Measurements from ENCODE around the gene UBAP1. TPM values are rescaled to one million over a fixed set of nuclear protein-coding genes. Genes with fewer than 3 reads are reported as not detected.
"Not testable (repeated sequence)": the region's sequence is repeated elsewhere in the genome, so short reads cannot be mapped to it uniquely, and the experiment has no call there.

UBAP1 gene
- total and polyA plus RNA-seq, 9 of the 15 experiments (the other 6 are each of a cell fraction or from before 2014, with no cell fraction given), result 1.3 to 33.4 (median 16.5) TPM

GRCh38 chr9:34247782-34248181, 68.9 kb downstream of the UBAP1 start:
- FAIRE-seq; CTCF ChIA-PET (ENCODE audit: low intra/inter-chr PET ratio); H4K20me1 ChIP-seq (replicated peaks; ENCODE audit: control insufficient read depth, insufficient read depth, low read length); H3K79me2 ChIP-seq (ENCODE audit: control insufficient read depth, insufficient read depth, low read length); ATAC-seq; H3K4me2 ChIP-seq (ENCODE audit: insufficient read depth, low read length); H3K27me3 ChIP-seq (ENCODE audit: control insufficient read depth in 2 of 2, insufficient read depth in 2 of 2, low read length in 2 of 2); H3K9ac ChIP-seq (ENCODE audit: insufficient read depth in 1 of 2, low read depth in 2 of 2, low read length in 2 of 2); H3K9me1 ChIP-seq (ENCODE audit: control insufficient read depth, insufficient read depth, low read length); H3K4me3 ChIP-seq; DNase-seq (ENCODE audit: extremely low read depth in 1 of 4, low spot score in 3 of 4); in situ Hi-C loops (cut with MboI); H3K4me1 ChIP-seq (replicated peaks in 1 of 2; ENCODE audit: control insufficient read depth in 2 of 2, insufficient read depth in 2 of 2, low read length in 2 of 2); H3K27ac ChIP-seq (ENCODE audit: extremely low read depth, low read depth, low read length); intact Hi-C loops (cut with micrococcal nuclease); H2AFZ ChIP-seq (ENCODE audit: low read depth, low read length); H3K9me3 ChIP-seq (replicated peaks; ENCODE audit: control insufficient read depth, insufficient read depth, low read depth, low read length); POLR2A ChIA-PET; BruUV-seq (replicated peaks): not testable (repeated sequence)
- 82% methylated on average over 3 of the region's 4 CpGs for WGBS (ENCODE audit: insufficient coverage, low coverage, missing lambda C conversion rate)
- H3K36me3 ChIP-seq (ENCODE audit: control insufficient read depth, insufficient read depth, low read length), result peaks cover 60% of the 10 kb centered on the region; the same call in 2 of the 3 replicates

GRCh38 chr9:34249274-34249673, 70.4 kb downstream of the UBAP1 start:
- H3K79me2 ChIP-seq (ENCODE audit: control insufficient read depth, insufficient read depth, low read length), result peaks cover 6% of the 10 kb centered on the region; the same call in 2 of the 3 replicates
- no peaks in the 10 kb centered on the region for H3K27me3 ChIP-seq (ENCODE audit: control insufficient read depth in 2 of 2, insufficient read depth in 2 of 2, low read length in 2 of 2)
- BruUV-seq (replicated peaks), result no TSS peak
- H3K9me3 ChIP-seq (replicated peaks; ENCODE audit: control insufficient read depth, insufficient read depth, low read depth, low read length), result no peaks in the 10 kb centered on the region
- intact Hi-C loops (cut with micrococcal nuclease), result no loop called here
- ChIA-PET CTCF (ENCODE audit: low intra/inter-chr PET ratio) (no interaction called here), POLR2A (interaction anchor here (0.8 kb wide), 1 partner anchor 105 kb away, joined by 3 read pairs; no protein-coding TSS in a partner anchor)
- no peak overlapping the region for H3K27ac ChIP-seq (ENCODE audit: extremely low read depth, low read depth, low read length)
- ATAC-seq (no peak), DNase-seq (ENCODE audit: extremely low read depth in 1 of 4, low spot score in 3 of 4) (no peak), FAIRE-seq (no peak)
- no peaks in the 10 kb centered on the region for H3K9me1 ChIP-seq (ENCODE audit: control insufficient read depth, insufficient read depth, low read length)
- no peak overlapping the region for H2AFZ ChIP-seq (ENCODE audit: low read depth, low read length)
- no peaks in the 10 kb centered on the region; the same call in 1 of the 2 replicates for H4K20me1 ChIP-seq (replicated peaks; ENCODE audit: control insufficient read depth, insufficient read depth, low read length)
- WGBS (ENCODE audit: insufficient coverage, low coverage, missing lambda C conversion rate), result 90% methylated on average over 7 of the region's 7 CpGs
- H3K4me1 ChIP-seq (replicated peaks in 1 of 2; ENCODE audit: control insufficient read depth in 2 of 2, insufficient read depth in 2 of 2, low read length in 2 of 2), result peaks cover 0 to 3% of the 10 kb centered on the region in 2 experiments; a peak in 2 of 5 replicates
- in situ Hi-C loops (cut with MboI), result no loop called here
- H3K36me3 ChIP-seq (ENCODE audit: control insufficient read depth, insufficient read depth, low read length), result peaks cover 70% of the 10 kb centered on the region; the same call in 2 of the 3 replicates
- no peak overlapping the region for H3K4me2 ChIP-seq (ENCODE audit: insufficient read depth, low read length)
- no peak overlapping the region for H3K4me3 ChIP-seq
- no peak overlapping the region for H3K9ac ChIP-seq (ENCODE audit: insufficient read depth in 1 of 2, low read depth in 2 of 2, low read length in 2 of 2)
- TF ChIP-seq BDP1 (IDR thresholded peaks at IDR 0.05; ENCODE audit: insufficient read depth, insufficient read length) (no peak), TCF7 (IDR thresholded peaks at IDR 0.05; ENCODE audit: borderline replicate concordance) (no peak), FOXJ2 (tag; IDR thresholded peaks at IDR 0.05) (no peak), FOSL1 (tag; conservative IDR thresholded peaks at IDR 0.05) (no peak), KHSRP (IDR thresholded peaks at IDR 0.05) (no peak), CBX3 (IDR thresholded peaks at IDR 0.05; ENCODE audit: borderline replicate concordance in 1 of 2, low read length in 2 of 2) (no peak), ERF (CRISPR knock-in tag; IDR thresholded peaks at IDR 0.05) (no peak), ZBTB7A (IDR thresholded peaks at IDR 0.05; ENCODE audit: borderline replicate concordance, control insufficient read depth, low read depth, low read length) (no peak), ETV1 (tag; conservative IDR thresholded peaks at IDR 0.05; ENCODE audit: low read depth) (no peak), TCF15 (CRISPR knock-in tag; IDR thresholded peaks at IDR 0.05) (no peak), FOXM1 (IDR thresholded peaks at IDR 0.05; ENCODE audit: low read depth) (no peak), FOXM1 (CRISPR knock-in tag; IDR thresholded peaks at IDR 0.05; ENCODE audit: low read depth) (no peak)
- TF ChIP-seq, protein P1, sequence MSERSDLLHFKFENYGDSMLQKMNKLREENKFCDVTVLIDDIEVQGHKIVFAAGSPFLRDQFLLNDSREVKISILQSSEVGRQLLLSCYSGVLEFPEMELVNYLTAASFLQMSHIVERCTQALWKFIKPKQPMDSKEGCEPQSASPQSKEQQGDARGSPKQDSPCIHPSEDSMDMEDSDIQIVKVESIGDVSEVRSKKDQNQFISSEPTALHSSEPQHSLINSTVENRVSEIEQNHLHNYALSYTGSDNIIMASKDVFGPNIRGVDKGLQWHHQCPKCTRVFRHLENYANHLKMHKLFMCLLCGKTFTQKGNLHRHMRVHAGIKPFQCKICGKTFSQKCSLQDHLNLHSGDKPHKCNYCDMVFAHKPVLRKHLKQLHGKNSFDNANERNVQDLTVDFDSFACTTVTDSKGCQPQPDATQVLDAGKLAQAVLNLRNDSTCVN (CRISPR knock-in tag; IDR thresholded peaks at IDR 0.05), result no peak
- TF ChIP-seq, protein P2, sequence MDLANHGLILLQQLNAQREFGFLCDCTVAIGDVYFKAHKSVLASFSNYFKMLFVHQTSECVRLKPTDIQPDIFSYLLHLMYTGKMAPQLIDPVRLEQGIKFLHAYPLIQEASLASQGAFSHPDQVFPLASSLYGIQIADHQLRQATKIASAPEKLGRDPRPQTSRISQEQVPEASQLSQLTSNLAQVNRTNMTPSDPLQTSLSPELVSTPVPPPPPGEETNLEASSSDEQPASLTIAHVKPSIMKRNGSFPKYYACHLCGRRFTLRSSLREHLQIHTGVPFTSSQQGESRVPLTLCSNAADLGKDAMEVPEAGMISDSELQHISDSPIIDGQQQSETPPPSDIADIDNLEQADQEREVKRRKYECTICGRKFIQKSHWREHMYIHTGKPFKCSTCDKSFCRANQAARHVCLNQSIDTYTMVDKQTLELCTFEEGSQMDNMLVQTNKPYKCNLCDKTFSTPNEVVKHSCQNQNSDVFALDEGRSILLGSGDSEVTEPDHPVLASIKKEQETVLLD (IDR thresholded peaks at IDR 0.05), result no peak
